ENCODE data around the gene PROP1.

DNA sequence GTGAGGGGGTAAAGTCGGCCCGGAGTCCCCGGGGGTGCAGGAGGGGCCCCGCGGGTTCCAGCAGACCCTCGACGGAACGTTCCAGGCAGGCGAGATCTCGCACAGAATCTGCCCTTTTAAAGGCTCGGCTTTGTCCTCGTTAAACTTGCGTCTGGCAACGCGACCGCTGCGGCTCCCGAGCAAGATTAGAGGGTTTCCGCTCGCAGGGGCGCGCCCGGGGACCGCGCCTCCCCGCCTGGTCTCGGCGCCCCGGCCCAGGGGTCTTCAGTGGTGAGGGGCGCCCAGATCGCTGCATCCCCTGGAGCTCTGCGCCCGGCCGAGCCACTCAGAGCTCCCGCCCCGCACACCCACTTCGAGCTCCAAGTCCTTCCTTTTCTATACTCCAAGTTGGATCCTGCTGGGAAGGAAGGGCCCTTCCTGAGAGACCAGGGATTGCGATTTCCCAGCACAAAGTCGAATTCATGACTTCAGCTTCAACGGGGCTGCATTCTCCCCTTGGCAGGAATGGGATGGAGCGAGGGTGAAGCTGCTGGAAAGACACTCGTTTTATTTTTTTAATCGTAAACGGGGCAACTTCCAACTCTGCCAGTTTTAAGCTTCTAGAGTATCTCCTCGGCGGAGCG is 11.3 kb downstream of the PROP1 start:
- TF ChIP-seq, protein P1, sequence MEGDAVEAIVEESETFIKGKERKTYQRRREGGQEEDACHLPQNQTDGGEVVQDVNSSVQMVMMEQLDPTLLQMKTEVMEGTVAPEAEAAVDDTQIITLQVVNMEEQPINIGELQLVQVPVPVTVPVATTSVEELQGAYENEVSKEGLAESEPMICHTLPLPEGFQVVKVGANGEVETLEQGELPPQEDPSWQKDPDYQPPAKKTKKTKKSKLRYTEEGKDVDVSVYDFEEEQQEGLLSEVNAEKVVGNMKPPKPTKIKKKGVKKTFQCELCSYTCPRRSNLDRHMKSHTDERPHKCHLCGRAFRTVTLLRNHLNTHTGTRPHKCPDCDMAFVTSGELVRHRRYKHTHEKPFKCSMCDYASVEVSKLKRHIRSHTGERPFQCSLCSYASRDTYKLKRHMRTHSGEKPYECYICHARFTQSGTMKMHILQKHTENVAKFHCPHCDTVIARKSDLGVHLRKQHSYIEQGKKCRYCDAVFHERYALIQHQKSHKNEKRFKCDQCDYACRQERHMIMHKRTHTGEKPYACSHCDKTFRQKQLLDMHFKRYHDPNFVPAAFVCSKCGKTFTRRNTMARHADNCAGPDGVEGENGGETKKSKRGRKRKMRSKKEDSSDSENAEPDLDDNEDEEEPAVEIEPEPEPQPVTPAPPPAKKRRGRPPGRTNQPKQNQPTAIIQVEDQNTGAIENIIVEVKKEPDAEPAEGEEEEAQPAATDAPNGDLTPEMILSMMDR (IDR thresholded peaks at IDR 0.05; ENCODE audit: insufficient read depth, low read length, poor library complexity, severe bottlenecking): no peak
- TF ChIP-seq EZH2phosphoT487 (conservative IDR thresholded peaks at IDR 0.05; ENCODE audit: low read length): no peak

All from SU-DHL-6 (cell line).